CMK (cell line): ENCODE data around the gene KIAA0930.
"Not testable (repeated sequence)": the region's sequence is repeated elsewhere in the genome, so short reads cannot be mapped to it uniquely, and the experiment has no call there.

Experiments used
- DNase-seq: peaks from one replicate; pipeline ENCODE4 v3.0.0-alpha.2; 2010; ENCODE audit warnings: low read depth

The KIAA0930 gene

GRCh38 chr22:45200860-45201511 lies 39.7 kb downstream of the KIAA0930 start:
- no peak for DNase-seq

- DNase-seq, result no peak
These were observed 40.5 kb downstream of the KIAA0930 start for GRCh38 chr22:45200230-45200629.

- no peak for DNase-seq
These were observed 41.0 kb downstream of the KIAA0930 start for GRCh38 chr22:45199723-45200122.

GRCh38 chr22:45198463-45198795 lies 42.3 kb downstream of the KIAA0930 start:
- no peak for DNase-seq

- no peak for DNase-seq
These were observed 42.9 kb downstream of the KIAA0930 start for GRCh38 chr22:45197606-45198462.

- no peak for DNase-seq
These were observed 43.6 kb downstream of the KIAA0930 start for GRCh38 chr22:45196926-45197605.

- no peak for DNase-seq
These were observed 44.4 kb downstream of the KIAA0930 start for GRCh38 chr22:45196308-45196707.

GRCh38 chr22:45195616-45196015 lies 45.1 kb downstream of the KIAA0930 start:
- DNase-seq, result no peak

- DNase-seq, result no peak
These were observed 46.0 kb downstream of the KIAA0930 start for GRCh38 chr22:45194686-45195085.

GRCh38 chr22:45192701-45193187 lies 48.0 kb downstream of the KIAA0930 start:
- no peak for DNase-seq

- DNase-seq, result not testable (repeated sequence)
These were observed 48.9 kb downstream of the KIAA0930 start for GRCh38 chr22:45191746-45192145.

- no peak for DNase-seq
These were observed 50.4 kb downstream of the KIAA0930 start for GRCh38 chr22:45190202-45190872.

GRCh38 chr22:45188779-45189178 lies 51.9 kb downstream of the KIAA0930 start:
- DNase-seq, result no peak

- DNase-seq, result no peak
These were observed 52.8 kb downstream of the KIAA0930 start for GRCh38 chr22:45187891-45188290.

GRCh38 chr22:45185718-45186514 lies 54.8 kb downstream of the KIAA0930 start:
- no peak for DNase-seq

GRCh38 chr22:45183974-45184373 lies 56.7 kb downstream of the KIAA0930 start:
- no peak for DNase-seq

GRCh38 chr22:45181766-45182165 lies 58.9 kb downstream of the KIAA0930 start:
- no peak for DNase-seq

GRCh38 chr22:45181240-45181639 lies 59.5 kb downstream of the KIAA0930 start:
- DNase-seq, result no peak

- no peak for DNase-seq
These were observed 60.5 kb downstream of the KIAA0930 start for GRCh38 chr22:45180146-45180679.

GRCh38 chr22:45179276-45180049 lies 61.2 kb downstream of the KIAA0930 start:
- no peak for DNase-seq
